H1 (cell line): ENCODE results near the gene LMBR1. TPM values are rescaled to one million over a fixed set of nuclear protein-coding genes. Genes with fewer than 3 reads are reported as not detected.

Experiments
- ASH2L ChIP-seq: fragments of 200-600, 300-600 bp; sonication (generic); IDR thresholded peaks from one replicate; pipeline ENCODE4 v1.7.1; 2017; ENCODE audit warnings: low read length
- ATF3 ChIP-seq: IDR thresholded peaks from 2 replicates; pipeline ENCODE4 v1.6.1; 2011; ENCODE audit warnings: low read depth, mild to moderate bottlenecking, low read length; ENCODE audit not compliant: insufficient read depth
- BACH1 ChIP-seq: IDR thresholded peaks from 2 replicates; pipeline ENCODE4 v1.6.1; 2012; ENCODE audit warnings: low read length, improper control_type of control experiment
- BCL11A ChIP-seq, 2 experiments: IDR thresholded peaks; one replicate each; pipeline ENCODE4 v1.6.1; 2011; ENCODE audit warnings: low read depth in 2 of 2, low read length in 2 of 2, mild to moderate bottlenecking in 2 of 2
- CHD2 ChIP-seq: IDR thresholded peaks from 2 replicates; pipeline ENCODE4 v1.6.1; 2012; ENCODE audit warnings: low read length, improper control_type of control experiment
- EP300 ChIP-seq, 2 experiments: IDR thresholded peaks; 1 replicate in 1 of 2; 2 replicates in 1 of 2; pipeline ENCODE4 v1.6.1; 2011 to 2012; ENCODE audit warnings: low read depth in 2 of 2, low read length in 2 of 2, mild to moderate bottlenecking in 2 of 2, borderline replicate concordance in 1 of 2, inconsistent platforms in 1 of 2, moderate library complexity in 1 of 2
- FOSL1 ChIP-seq: IDR thresholded peaks from 2 replicates; pipeline ENCODE4 v1.6.1; 2011; ENCODE audit warnings: mild to moderate bottlenecking, low read depth, low read length, moderate library complexity; ENCODE audit not compliant: insufficient read depth
- HDAC6 ChIP-seq: IDR thresholded peaks from one replicate; pipeline ENCODE4 v1.7.1; 2012; ENCODE audit warnings: low read depth, mild to moderate bottlenecking, inconsistent platforms, low read length, moderate library complexity
- JUN ChIP-seq: IDR thresholded peaks from 2 replicates; pipeline ENCODE4 v1.6.1; 2011; ENCODE audit warnings: low read depth, mild to moderate bottlenecking, improper control_type of control experiment, low read length
- JUND ChIP-seq: IDR thresholded peaks from 2 replicates; pipeline ENCODE4 v1.6.1; 2011; ENCODE audit warnings: mild to moderate bottlenecking, improper control_type of control experiment, low read length
- KDM1A ChIP-seq: fragments of 200-600, 300-600 bp; sonication (generic); IDR thresholded peaks from 2 replicates; pipeline ENCODE4 v1.7.1; 2016; ENCODE audit warnings: mild to moderate bottlenecking, low read length, borderline replicate concordance
- KDM5A ChIP-seq: fragments of 200-600 bp; IDR thresholded peaks from 2 replicates; pipeline ENCODE4 v1.7.1; 2012; ENCODE audit warnings: mild to moderate bottlenecking, low read length, inconsistent platforms, mixed read lengths
- NRF1 ChIP-seq: IDR thresholded peaks from 2 replicates; pipeline ENCODE4 v1.6.1; 2011; ENCODE audit warnings: mild to moderate bottlenecking, low read depth, low read length, improper control_type of control experiment
- RBBP5 ChIP-seq: IDR thresholded peaks from 2 replicates; pipeline ENCODE4 v1.7.1; 2012; ENCODE audit warnings: low read depth, mild to moderate bottlenecking, inconsistent platforms, low read length, moderate library complexity, borderline replicate concordance
- RFX5 ChIP-seq: IDR thresholded peaks from 2 replicates; pipeline ENCODE4 v1.6.1; 2011; ENCODE audit warnings: low read depth, low read length, improper control_type of control experiment, borderline replicate concordance
- RNF2 ChIP-seq: fragments of 200-900, 300-1000 bp; sonication (generic); IDR thresholded peaks from 2 replicates; pipeline ENCODE4 v1.7.1; 2016; ENCODE audit warnings: borderline replicate concordance, low read depth, mild to moderate bottlenecking, antibody characterized with exemption, low read length; ENCODE audit not compliant: poor library complexity, severe bottlenecking; ENCODE audit errors: missing control alignments
- SIRT6 ChIP-seq: IDR thresholded peaks from one replicate; pipeline ENCODE4 v1.7.1; 2012; ENCODE audit warnings: low read length, inconsistent platforms
- SIX5 ChIP-seq: IDR thresholded peaks from 2 replicates; pipeline ENCODE4 v1.6.1; 2011; ENCODE audit warnings: mild to moderate bottlenecking, low read depth, low read length
- SP1 ChIP-seq: IDR thresholded peaks from 2 replicates; pipeline ENCODE4 v1.6.1; 2011; ENCODE audit warnings: low read depth, low read length
- SP4 ChIP-seq: IDR thresholded peaks from 2 replicates; pipeline ENCODE4 v1.6.1; 2012; ENCODE audit warnings: low read length, inconsistent platforms
- TAF7 ChIP-seq: optimal IDR thresholded peaks from 2 replicates; pipeline ENCODE3; 2011; ENCODE audit warnings: low read depth, mild to moderate bottlenecking, inconsistent platforms, low read length, moderate library complexity, borderline replicate concordance
- TCF12 ChIP-seq: IDR thresholded peaks from 2 replicates; pipeline ENCODE4 v1.6.1; 2011; ENCODE audit warnings: low read depth, mild to moderate bottlenecking, low read length
- TEAD4 ChIP-seq: IDR thresholded peaks from 2 replicates; pipeline ENCODE4 v1.6.1; 2012; ENCODE audit warnings: low read depth, low read length, inconsistent platforms, mixed read lengths
- USF2 ChIP-seq: IDR thresholded peaks from 2 replicates; pipeline ENCODE4 v1.6.1; 2011; ENCODE audit warnings: low read length, improper control_type of control experiment
- polyA plus RNA-seq, 7 experiments: library from polyadenylated mRNA; depleted of rRNA in 3 of 7; stranded (reverse) in 5 of 7; unstranded in 2 of 7; fragments of >200 nt in 5 of 7; fragments of 200-250 nt in 2 of 7; gene quantifications; 1 replicate in 5 of 7; 2 replicates in 1 of 7; 4 replicates in 1 of 7; pipeline versions ENCODE4 v1.2.1 to v1.2.3, GENCODE V29; 2011 to 2013; ENCODE audit warnings: missing spikeins in 2 of 7, mixed read lengths in 2 of 7
- total RNA-seq: library from RNA; stranded (reverse); fragmentation: NEBNext Ultra II Directional; extraction: Animal tissue kit (Norgen Biotek cat#: 25700); gene quantifications from 2 replicates; pipeline ENCODE4 v1.2.1, GENCODE V29; 2021

Gene LMBR1
- total and polyA plus RNA-seq, 2 of the 8 experiments (the other 6 are each of a cell fraction or from before 2014, with no cell fraction given), result 15.1 to 70.4 TPM

DNA sequence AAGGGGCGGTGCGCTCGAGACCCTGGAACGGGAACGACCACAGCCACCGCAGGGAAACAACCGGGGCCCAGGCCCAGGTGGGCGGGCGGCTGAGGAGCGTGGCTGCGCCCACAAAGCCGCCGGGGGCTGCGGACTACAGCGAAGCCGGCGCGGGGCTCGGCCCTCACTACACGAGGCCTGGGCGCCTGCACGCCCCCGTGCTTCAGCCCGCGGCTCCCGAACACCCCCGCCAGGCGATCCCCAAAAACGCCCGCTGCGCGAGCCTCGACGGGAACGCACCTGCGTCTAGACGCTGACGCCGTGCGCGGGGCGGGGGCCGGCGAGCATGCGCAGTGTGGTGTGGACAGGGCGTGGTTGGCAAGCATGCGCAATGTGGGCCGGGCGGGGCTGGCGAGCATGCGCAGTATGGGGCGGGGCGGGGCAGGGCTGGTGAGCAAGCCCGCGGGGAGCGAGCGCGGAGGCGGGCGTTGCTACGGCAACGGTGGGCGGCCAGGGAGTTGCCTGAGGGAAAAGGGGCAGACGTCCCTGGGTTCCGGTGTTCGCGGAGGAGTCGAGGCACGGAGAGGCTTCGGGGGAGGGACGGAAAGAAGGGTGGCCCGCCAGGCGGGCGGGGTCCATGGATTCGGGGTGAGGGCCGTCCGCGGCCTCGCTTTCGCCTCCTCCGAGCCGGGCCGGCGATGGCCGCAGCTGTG, 252.6 kb downstream of the LMBR1 start, which contains the start of gene RNF32 (continued):
- TF ChIP-seq TEAD4, result no peak
- peak; percentile 21; the same call in 1 of the 2 replicates for TF ChIP-seq CHD2
- TF ChIP-seq BCL11A (IDR thresholded peaks at IDR 0.05; ENCODE audit: low read depth in 2 of 2, low read length in 2 of 2), result no peak
- 0 out of 2 replicates have a peak, but pooled peaks have one; percentile 41 for TF ChIP-seq RBBP5
- TF ChIP-seq NRF1, result peak; percentile 93
- TF ChIP-seq JUND, result no peak
- TF ChIP-seq ASH2L, result peak; percentile 86
- peak; percentile 68 for TF ChIP-seq RNF2
- no peak for TF ChIP-seq SIX5
- no peak for TF ChIP-seq KDM1A
- TF ChIP-seq EP300 (IDR thresholded peaks at IDR 0.05; ENCODE audit: borderline replicate concordance in 1 of 2, low read depth in 2 of 2, low read length in 2 of 2), result peak in 1 of 2 experiments; percentile 4; a peak in 1 of 3 replicates
- TF ChIP-seq TAF7, result no peak
- TF ChIP-seq RFX5, result no peak
- no peak for TF ChIP-seq SIRT6
- TF ChIP-seq ATF3, result no peak
- TF ChIP-seq SP4, result no peak
- TF ChIP-seq USF2, result no peak
- no peak for TF ChIP-seq JUN
- TF ChIP-seq KDM5A, result no peak
- TF ChIP-seq HDAC6, result no peak
- TF ChIP-seq SP1, result no peak
- TF ChIP-seq BACH1, result no peak
- TF ChIP-seq FOSL1, result no peak
- TF ChIP-seq TCF12, result peak; percentile 20; the same call in 1 of the 2 replicates
